Measurements from ENCODE around the gene NAA40.
A peak's percentile ranks its signal among the peaks of the same experiment; 100 is the strongest.

NAA40 gene

DNA sequence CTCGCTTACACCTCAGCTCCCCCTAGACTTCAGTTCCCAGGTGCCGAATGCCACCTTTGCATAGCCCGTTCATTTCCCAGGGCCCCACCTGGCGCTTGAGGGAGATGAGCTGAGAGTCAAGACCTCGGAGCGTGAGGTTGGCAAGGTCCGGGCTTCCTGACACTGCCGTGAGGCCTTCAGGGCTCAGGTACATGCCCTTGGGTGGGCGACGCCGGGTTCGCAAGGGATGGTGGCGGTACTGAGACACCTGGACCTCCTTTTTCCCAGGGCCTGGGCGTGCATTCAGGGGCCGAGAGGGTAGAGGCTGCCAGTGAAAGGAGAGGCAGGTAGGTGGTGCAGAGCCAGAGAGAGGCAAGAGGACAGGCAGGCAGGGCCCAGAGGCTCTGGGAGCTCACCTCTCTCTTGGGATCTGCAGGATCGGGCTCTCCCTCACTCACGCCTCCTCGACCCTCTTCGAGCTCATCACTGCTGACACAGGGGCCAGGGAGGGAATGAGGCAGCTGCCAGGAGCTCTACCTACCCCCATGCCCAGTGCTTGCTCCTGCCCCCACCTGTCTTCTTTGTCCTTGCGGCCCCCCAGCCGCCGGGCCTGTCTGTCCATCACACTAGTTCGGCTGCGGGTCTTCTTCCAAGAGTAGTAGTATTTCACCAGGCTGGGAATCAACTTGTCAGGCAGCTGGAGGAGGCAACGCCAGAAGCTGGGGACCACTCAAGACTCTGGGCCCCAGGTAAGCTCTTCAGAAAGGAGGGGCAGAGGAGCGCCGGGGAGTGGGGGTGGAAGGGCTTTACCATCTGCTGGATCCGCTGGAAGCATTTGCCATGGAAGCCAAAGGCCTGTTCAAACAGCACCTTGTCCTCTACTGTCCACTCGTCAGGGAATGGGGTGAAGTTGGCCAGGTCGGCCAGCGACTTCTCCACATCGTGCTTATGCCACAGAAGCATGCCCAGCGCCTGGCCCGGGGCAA, 24.7 kb upstream of the NAA40 start:
- DNase-seq, result no peak

DNA sequence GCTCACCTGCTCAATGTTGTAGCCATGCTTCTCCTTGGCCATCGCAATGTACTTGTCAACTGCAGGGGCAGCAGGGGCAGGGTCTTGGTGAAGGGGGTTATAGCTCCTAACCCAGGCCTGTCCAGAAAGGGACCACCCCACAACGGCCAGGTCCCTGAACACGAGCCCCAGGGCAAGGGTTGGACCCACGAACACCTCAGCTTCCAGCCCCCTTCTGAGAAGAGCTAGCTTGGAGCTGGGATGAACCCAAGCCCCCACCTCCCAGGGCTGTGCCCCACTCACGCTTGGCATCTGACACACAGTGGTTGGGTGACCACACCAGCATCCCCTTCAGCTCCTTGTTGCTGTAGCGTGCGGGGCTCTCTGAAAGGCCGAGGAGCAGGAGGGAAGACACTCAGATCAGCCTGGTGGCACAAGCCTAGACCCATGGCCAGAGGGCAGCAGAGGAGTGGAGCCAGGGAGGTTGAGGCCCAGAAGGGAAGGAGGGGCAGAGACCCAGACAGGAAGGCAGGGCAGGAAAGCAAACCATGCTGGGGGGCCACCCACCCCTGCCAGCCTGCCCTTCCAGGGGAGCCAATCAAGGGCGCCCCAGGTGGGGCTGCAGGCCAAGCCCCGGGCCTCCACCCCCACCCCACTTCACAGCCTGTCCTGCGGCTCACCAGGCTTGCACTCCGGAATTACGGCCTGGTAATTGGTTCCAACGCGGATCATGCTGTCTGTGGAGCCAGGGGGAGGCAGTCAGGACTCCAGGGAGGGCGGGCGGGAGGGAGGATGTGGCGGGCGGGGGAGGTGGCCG, 23.7 kb upstream of the NAA40 start:
- DNase-seq, result no peak

DNA sequence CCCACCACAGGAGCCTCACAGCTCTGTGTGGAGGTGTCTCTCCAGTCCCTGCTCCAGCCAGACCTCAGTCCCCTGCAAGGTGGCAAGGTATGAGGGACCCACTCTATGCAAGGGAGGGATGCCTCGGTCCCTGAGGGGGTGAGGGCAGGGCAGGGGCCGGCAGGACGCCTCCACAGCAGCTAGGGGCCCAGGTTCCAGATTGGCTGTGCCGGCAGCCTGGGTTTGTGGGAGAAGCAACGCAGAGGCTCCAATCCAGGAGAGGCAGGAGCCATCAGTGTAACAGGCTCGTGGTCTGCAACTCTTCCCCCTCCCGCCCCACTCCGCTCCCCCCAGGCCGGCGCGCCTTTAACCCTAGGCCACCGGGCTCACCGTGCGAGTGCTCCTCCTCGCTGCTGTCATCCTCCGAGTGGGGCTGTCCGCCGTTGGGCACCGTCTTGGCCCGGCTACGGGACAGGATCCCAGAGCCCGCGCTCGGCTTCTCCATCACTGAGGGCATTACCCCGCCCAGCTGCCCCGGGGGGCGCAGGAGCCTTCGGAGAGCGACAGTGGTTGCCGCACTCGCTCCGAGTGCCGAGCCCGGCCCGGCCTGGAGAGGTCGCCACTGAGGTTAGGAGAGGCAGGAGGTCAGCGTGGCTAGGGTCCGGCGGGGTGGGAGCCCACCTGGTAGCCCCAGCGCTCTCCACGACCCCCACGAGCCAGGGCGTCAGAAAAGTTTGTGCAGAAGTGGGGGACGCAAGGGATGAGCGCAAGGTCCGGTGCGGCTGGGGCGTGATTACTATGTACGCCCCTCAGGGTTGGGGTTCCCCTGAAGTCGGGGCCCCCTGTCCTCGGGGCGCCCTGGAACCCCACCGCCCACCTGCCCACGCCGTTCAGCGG, 22.6 kb upstream of the NAA40 start:
- peak; percentile 15 for DNase-seq

DNA sequence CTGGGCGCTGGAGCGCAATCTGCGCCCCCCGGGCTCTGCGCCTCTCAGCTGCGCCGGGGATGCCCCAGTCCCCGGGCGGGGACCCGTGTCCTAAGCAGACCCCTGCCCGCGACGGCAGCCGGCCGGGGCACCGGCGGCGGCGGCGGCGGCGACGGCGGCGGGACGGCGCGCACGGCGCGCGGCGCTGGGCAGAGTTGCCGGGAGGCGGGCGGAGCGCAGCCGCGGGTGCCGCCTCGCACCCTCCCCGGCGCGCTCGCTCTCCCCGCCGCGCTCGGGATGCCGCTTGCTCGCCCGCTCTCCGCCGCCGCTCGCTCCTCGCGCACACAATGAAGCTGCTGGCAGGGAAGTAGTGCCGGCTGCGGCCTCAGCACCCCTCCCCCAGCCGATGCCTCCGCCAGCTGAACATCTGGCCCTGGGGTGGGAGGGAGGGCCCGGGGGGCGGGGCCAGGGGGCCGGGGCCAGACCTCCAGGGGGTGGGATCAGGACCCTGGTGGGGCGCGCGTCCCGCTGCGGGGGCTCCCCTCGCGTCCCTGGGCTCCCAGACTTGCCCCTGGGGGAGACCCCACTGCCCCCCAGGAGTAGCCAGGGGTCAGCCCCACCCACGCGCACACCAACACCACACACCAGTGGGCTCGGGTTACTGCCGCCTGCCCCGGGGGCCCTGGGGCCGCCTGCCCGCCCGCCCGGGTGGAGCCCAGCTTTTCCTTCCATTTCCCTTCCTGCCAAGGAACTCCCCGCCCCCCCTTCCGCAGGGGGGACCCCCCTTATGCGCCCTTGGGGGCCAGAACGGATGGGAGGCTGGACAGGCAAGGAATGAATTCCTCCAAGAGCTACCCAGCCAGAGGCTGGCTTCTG, 21.7 kb upstream of the NAA40 start, which contains the start of gene RCOR2:
Gene RCOR2 (minus strand): TSS at position 328 of the 855 bp plus-strand sequence. CDS start 708 bp downstream, outside the sequence.
- peak; percentile 89 for DNase-seq

GRCh38 chr11:63917692-63918506, 20.9 kb upstream of the NAA40 start:
- peak; percentile 64 for DNase-seq

GRCh38 chr11:63918507-63919191, 20.2 kb upstream of the NAA40 start:
- DNase-seq, result peak; percentile 34

DNA sequence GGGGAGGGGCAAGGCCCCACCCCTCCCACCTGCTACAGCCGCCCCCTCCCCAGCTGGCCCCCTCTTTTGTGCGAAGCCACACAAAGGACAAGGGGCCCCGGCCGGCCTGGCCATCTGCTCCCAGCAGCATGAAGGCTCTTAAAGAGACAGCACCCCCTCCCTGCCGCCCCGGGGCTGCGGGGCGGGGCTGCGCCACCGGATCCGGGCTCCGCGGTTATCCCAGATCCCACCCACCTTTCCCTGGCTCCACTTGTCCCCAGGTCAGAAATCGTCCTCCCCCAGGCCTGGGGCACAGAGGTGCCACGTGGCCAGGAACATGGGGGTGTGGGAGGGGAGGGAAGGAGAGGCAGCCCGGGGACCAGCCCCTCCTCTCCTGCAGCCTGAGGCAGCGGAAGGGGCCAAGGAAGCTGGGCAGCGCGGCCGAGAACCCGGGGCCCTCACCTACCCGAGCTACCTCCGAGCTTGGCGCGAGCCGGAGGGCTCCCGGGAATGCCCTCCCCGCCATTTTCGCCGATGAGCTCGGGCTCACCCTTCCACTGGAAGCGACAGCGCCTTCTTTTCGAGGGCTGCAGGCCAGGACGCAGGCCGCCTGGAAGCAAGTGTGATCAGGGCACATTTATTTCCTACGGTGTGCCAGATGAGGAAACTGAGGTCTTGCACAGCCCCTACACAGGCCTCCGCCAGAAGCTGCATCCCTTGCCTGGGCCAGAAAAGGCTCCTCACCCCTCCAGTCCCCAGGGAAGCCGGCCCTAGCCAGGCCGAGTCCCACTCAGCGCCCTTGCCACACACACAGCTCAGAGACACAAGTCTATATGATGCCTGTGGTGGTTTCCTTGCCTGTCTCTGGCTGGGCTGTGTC, 19.3 kb upstream of the NAA40 start:
- DNase-seq, result peak; percentile 29

- no peak for DNase-seq
Observed at GRCh38 chr11:63920126-63920938, 18.5 kb upstream of the NAA40 start.

DNA sequence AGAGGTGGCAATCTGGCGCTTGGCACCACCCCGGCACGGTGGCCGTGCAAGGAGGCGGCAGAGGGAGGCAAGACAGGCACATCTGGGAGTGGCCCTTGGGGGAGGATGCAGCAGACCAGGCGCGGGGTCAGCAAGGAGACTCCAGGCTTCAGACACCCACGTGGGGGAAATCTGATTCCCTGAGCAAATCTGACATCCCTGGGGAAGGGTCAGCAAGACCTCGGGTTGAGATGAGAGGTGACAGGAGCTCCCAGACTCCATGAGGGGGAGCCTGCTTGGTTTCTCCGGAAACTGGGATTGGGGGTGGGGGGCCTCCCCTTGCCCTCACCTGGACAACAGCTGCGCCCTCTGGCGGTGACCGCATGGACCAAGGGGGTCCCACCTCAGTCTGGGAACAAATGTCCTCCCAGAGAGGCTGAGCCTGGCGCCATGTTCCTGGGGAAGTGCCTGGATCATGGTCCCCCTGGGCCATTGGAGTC, 17.8 kb upstream of the NAA40 start:
- no peak for DNase-seq

- DNase-seq, result no peak
Observed at GRCh38 chr11:63922673-63923192, 16.1 kb upstream of the NAA40 start.

GRCh38 chr11:63923319-63923718, 15.5 kb upstream of the NAA40 start:
- DNase-seq, result no peak

- DNase-seq, result no peak
Observed at GRCh38 chr11:63929616-63930015, 9.2 kb upstream of the NAA40 start.

DNA sequence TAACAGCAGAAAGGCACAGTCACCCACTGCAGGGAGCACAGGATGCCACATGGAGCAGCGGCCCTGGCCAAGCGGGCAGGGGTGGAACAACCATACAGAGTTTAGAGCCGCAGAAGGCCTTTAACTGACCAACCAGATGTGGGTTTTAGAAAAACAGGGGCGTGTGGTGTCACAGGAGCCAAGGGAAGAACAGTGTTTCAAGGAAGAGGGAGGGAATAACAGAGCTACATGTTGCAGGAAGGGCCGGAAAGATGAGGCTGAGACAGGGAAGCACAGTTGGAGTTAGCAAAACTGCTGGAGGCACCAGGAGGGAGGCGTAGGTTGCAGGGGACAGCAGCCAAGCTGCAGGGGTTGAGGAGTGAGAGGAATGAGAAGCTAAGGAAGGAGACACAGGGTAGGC, 7.8 kb upstream of the NAA40 start:
- no peak for DNase-seq

GRCh38 chr11:63931876-63932275, 6.9 kb upstream of the NAA40 start:
- no peak for DNase-seq

GRCh38 chr11:63933459-63933858, 5.3 kb upstream of the NAA40 start:
- no peak for DNase-seq

DNA sequence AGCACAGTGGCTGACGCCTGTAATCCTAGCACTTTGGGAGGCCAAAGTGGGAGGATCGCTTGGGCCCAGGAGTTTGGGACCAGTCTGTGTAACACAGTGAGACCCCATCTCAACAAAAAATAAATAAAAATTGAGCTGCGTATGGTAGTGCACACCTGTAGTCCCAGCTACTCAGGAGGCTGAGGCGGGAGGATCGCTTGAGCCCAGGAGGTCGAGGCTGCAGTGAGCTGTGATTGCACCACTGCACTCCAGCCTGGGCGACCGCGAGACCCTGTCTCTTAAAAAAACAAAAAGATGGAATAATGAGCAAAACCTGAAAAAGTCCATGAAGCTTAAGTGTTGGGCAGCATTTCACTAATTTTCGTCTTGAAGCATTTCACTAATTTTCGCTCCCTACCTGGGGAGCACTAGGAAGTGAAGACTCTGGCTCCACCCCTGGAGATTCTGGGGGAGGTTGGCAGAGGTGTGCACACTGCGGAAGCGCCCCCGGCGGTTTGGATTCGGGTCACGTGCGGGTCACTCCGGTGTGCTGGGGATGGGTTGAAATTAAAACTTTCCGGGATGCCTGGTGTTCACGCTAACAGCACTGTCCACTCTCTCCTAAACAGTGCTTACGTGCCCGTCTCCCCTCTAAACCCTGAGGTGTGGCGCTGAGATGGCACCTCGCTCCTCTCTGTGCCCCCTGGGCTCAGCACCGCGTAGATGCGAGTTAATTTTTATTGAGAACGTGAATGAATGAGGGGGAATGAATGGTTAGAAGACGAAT, 906 bp upstream of the NAA40 start:
- no peak for DNase-seq

DNA sequence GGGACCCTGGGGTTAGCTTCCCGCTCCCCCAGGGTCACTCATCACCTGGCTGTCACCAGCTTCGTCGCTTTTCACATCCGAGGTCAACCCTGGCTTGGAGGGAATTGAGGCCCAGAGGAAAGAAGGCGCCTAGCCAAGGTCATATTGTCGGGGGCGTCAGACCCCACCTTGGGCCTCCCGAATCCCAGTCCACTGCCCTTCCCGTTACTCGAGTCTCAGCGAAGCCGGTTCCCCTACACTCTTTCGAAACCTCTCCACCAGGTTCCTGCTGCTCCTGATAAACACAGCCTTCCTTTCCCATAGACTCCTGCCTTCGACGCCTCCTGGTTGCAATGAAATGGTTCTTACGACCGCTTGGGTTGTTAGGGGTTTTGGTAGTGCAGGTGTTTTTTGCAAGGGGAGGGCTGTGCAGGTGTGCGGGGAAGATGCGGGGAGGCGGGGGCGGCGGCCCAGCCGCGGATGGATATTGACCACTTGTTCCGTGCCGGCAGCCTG, 642 bp downstream of the NAA40 start:
- DNase-seq, result no peak
